Measurements from ENCODE around the gene MLX. TPM values are rescaled to one million over a fixed set of nuclear protein-coding genes. Genes with fewer than 3 reads are reported as not detected.
A peak's percentile ranks its signal among the peaks of the same experiment; 100 is the strongest.

Gene MLX
- total and polyA plus RNA-seq, 10 of the 15 experiments (the other 5 are each of a cell fraction or from before 2014, with no cell fraction given), result 34.4 to 65.0 (median 44.4) TPM

DNA sequence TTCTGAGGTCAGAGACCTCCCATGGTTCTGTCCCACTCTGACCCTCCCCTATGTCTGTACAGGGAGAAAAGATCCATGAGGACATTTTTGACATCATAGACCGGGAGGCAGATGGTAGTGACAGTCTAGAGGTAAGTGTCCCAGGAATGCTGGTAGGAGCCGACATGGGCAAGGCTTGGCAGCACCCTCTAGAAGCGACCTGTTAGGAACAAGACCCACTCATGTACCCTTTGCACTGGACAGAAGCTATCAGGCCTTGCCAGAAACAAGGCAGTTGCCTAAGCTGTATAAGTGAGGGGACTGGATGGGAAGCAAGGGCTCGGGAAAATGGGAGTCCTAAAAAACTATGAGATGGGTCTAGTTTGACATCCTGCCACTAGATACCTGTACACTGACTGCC is 45.1 kb downstream of the MLX start:
- Histone ChIP-seq H3K9me3 (replicated peaks; ENCODE audit: control insufficient read depth, insufficient read depth, low read length) (no peaks in the 10 kb centered on the region), H3K9ac (ENCODE audit: control insufficient read depth, insufficient read depth, low read length) (no peak overlapping the region), H3K27ac (ENCODE audit: control insufficient read depth, insufficient read depth) (no peak overlapping the region), H3K4me3 (no peak overlapping the region), H3K36me3 (ENCODE audit: control insufficient read depth in 2 of 2, insufficient read depth in 2 of 2, low read length in 1 of 2) (peaks cover 9 to 22% of the 10 kb centered on the region in 2 experiments), H4K20me1 (ENCODE audit: control insufficient read depth, insufficient read depth) (no peaks in the 10 kb centered on the region), H3K4me1 (ENCODE audit: control insufficient read depth, insufficient read depth, low read length) (no peaks in the 10 kb centered on the region; the same call in 1 of the 2 replicates), H3K79me2 (ENCODE audit: control insufficient read depth, insufficient read depth, low read length) (peaks cover 35% of the 10 kb centered on the region), H3K27me3 (replicated peaks in 1 of 2; ENCODE audit: control insufficient read depth in 2 of 2, insufficient read depth in 2 of 2, low read length in 1 of 2) (no peaks in the 10 kb centered on the region), H2AFZ (ENCODE audit: control insufficient read depth, low read depth, low read length) (no peak overlapping the region), H3K4me2 (ENCODE audit: control insufficient read depth, insufficient read depth) (no peak overlapping the region)
- in situ Hi-C loops (cut with MboI), result loop anchor here (25.0 kb wide), 1 partner anchor 600 kb away; the partner anchor contains the start of gene TMEM106A
- no peak for DNase-seq (ENCODE audit: low read depth, low spot score)
- no peak for FAIRE-seq
- ChIA-PET RAD21 (ENCODE audit: unreplicated experiment) (interaction anchor here (0.6 kb wide), 1 partner anchor 19 kb away, joined by 3 read pairs; no protein-coding TSS in a partner anchor), POLR2A (interaction anchor here (5.3 kb wide), 1 partner anchor 66 kb away, joined by 70 read pairs; the partner anchor contains the start of genes CCR10 and PLEKHH3), SMC1A (ENCODE audit: uncharacterized antibody, unreplicated experiment) (interaction anchor here (0.8 kb wide), 1 partner anchor 13 kb away, joined by 3 read pairs; no protein-coding TSS in a partner anchor), CTCF (interaction anchor here (0.6 to 1.7 kb wide), 4 partner anchors 10 to 69 kb away, joined by 3 to 8 read pairs (median 4); partner anchors contain the start of gene PSMC3IP)
- BruUV-seq (replicated peaks), result TSS peak; percentile 49
- TF ChIP-seq SRF (IDR thresholded peaks at IDR 0.05; ENCODE audit: low read depth in 2 of 2, low read length in 2 of 2) (no peak), HDGF (IDR thresholded peaks at IDR 0.05) (no peak), MXI1 (IDR thresholded peaks at IDR 0.05; ENCODE audit: low read depth, low read length) (no peak), CTCF (IDR thresholded peaks at IDR 0.05 in 2 of 3, conservative IDR thresholded peaks at IDR 0.05 in 1 of 3; ENCODE audit: control insufficient read depth in 2 of 3, extremely low read depth in 1 of 3, insufficient read depth in 1 of 3, low read depth in 3 of 3, low read length in 3 of 3) (no peak), CEBPB (IDR thresholded peaks at IDR 0.05; ENCODE audit: borderline replicate concordance in 1 of 2, low read depth in 2 of 2, low read length in 2 of 2) (no peak)
- no peak for ATAC-seq
- intact Hi-C loops (cut with micrococcal nuclease; ENCODE audit: unreplicated experiment), result no loop called here
- WGBS (ENCODE audit: insufficient coverage, insufficient replicate concordance, low lambda C conversion rate, missing lambda C conversion rate), result 100% methylated on average over 4 of the region's 4 CpGs
